ENCODE results near the gene LGMN.
"Not testable (repeated sequence)": the region's sequence is repeated elsewhere in the genome, so short reads cannot be mapped to it uniquely, and the experiment has no call there.

The LGMN gene

DNA sequence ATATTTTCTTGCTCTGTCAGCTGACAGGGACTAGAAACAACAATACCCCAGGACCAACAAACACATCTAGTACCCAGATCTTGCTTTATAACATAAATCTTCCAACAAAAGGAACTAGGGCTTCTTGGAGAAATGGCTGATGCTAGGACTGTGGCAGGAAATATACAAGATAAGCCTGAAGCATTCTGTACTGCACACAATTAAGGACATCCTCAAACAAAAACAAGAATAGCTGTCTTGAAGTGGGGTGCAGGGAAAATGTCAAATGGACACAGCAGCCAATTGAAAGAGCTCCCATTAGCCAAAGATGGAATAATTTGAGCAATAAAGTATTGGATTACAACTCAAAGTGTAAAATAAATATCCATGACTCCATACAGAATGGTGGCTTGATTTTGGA, 50.0 kb downstream of the LGMN start:
- no peak for DNase-seq (ENCODE audit: low read depth in 3 of 3)

DNA sequence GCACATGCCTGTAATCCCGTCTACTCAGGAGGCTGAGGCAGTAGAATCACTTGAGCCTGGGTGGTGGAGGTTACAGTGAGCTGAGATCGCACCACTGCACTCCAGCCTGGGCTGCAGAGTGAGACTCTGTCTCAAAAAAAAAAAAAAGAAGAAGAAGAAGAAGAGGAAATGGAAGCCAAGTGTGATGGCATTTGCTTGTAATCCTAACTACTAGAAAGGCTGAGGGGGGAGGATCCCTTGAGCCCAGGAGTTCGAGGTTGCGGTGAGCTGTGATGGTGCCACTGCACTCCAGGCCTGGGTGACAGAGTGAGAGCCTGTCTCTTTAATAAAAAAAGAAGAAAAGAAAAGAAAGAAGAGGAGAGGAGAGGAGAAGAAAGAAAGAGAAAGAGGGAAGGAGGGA, 52.1 kb downstream of the LGMN start:
- DNase-seq (ENCODE audit: low read depth in 3 of 3) = no peak

DNA sequence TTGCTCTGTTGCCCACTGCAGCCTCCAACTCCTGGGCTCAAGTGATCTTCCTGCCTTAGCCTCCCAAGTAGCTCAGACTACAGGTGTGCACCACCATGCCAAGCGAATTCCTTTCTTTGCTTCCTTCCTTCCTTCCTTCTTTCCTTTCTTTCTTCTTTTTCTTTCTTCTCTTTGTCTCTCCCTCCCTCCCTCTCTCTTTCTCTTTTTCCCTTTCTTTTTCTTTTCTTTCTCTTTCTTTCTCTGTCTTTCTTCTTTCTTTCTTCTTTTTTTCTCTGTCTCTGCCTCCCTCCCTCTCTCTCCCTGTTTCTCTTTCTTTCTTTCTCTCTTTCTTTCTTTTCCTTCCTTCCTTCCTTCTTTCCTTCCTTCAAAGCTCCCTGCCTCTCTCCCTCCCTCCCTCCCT, 52.9 kb downstream of the LGMN start:
- DNase-seq (ENCODE audit: low read depth in 3 of 3) = no peak

DNA sequence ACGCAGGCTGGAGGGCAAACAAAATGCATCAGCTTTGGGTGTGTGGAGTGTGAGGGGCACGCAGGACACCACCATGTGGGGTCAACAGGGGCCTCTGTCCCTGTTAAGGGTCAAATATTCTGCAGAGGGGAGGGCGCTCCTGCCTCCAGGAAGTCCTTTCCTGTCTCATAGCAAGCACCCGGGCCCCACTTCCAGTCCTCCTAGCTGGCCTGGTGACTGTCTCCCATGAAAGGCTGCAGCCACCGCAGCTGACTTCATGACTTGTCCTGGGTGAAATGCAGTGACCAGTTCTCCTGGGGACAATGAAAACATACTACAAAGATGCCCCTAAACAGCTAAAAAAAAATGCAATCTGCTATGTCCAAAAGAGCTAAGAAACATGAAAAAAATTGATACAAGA, 53.6 kb downstream of the LGMN start:
- DNase-seq (ENCODE audit: low read depth in 3 of 3) = no peak

DNA sequence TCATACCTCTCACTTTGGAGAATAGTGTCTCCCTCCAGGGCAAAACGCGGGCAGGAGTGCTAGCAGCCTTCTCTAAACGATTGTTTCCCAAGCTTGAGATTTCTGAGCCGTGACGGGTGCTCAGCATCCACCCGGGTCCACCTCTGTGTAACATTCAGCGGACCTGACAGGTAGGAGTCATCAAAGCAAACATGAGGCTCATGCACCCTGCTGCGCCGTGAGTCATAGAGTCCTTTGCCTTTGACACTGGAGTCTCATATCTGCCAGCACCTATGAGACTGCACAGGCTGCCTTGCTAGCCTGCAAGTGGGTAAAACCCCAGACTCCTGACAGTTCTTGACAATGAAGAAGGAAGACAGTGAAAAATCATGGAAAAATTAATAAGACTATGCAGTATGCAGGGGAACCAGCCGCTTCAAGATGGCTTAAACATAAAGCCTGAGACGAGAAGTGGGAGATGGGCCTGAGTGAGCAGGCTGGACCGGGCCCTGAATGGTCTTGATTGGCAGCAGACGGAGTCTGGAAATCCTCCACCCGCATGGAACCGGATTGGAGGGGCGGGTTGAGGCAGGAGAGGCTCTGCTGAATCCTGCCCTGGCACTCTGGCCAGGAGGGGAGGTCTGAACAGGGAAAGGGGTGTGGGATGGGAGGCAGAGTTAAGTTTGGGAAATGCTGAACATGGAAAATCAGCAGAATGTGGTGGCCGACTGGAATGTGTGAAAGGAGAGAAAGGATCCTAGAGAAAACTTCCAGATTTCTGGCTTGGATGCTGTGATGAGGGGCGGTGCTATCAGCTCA, 54.2 kb downstream of the LGMN start:
- no peak for DNase-seq (ENCODE audit: low read depth in 3 of 3)

DNA sequence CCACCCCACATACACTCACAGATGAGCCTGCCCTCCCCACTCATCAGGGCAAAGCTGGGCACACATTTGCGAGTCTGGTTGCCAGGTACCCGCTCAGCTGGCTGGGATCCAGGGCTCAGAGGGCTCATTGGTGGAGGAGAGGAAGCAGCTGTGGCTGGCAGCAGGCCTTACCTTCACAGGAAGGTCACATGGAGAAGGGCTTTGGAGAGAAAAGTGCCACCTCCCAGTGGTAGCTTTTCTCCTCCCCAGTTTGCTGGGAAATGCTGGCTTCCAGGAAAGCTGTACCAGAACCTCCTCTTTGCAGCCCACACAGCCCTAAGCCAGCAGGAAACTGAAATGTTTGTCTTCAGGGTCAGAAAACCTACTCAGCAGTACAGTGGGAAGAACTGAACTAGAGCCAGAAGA, 55.6 kb downstream of the LGMN start:
- DNase-seq (ENCODE audit: low read depth in 3 of 3) = no peak

DNA sequence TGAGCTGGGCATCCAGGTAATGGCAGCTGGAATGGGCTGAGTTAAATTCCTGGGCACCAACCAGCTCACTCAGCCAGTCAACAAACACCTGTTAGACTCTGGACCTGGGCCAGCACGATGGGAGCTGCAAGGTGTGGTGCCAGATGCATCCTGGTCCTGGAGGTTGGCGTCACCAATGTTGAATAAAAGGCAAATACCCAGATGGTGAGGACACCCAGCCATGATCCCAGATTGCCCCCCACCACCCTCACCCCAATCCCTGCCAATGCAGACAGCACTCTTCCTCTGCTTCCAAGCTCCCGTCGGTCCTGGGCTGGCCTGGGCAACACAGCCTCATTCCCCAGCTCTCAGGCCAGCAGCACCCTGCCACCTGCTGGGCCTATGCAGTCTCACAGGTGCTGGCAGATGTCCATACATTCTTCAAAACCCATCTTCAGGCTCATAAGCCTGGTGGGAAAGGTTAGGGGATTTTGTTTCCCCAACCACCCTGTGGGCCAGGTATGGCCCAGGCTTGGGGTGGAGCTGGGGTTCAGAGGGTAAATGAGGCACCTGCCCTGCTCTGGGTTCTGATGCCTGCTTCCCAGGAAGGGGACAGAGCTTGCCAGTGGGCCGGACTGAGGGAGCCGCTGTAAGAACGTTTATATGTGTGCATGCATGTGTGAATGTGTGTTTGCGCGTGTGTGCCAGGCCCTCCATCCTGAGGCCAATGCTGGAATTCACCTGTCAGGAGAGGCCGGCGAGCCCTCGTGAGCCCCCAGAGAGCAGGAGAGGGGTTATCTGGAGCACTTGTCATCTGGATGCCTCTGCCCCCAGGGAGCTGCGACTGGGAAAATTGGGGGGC, 58.0 kb downstream of the LGMN start:
- no peak for DNase-seq (ENCODE audit: low read depth in 3 of 3)

DNA sequence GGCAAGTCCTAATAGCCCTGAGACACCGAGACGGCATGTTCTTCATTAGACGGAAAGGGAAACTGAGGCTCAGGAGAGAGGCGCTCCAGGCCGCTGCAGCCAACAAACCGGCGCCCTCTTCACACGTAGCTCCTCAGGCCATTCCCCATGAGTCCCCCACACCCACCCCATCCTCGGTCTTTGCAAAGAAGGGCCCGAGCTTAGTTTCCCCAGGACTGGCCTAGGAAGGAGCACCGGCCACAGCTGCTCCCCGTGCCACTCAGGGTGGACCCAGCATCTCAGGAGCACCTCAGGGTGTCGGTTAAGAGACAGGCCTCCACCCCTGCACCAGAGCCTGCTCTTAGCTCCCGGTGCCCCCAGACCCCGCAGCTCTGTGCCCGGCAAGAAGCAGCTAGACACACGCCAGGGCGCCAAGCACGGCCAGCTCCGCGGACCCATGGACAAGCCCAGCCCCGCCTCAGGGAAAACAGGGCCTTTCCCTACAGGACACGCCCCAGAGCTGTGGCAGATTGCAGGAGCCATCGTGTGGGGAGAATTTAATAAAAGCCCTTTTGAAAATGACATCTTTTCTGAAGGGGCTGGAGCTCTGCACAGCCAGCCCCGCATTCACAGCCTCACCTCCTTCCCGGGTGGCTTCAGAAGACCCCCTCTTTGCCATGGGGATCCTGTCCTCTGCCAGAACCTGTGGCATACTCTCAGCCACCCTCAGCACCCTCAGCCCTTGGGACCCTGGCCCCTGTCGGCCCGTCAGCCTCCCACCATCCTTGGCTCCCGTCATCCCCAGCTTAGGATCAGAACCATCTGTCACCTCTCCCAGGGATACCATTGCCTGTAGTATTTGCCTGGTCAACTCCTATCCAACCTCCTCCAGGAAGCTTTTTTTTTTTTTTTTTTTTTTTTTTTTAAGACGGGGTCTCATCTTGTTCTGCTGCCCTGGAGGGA, 59.7 kb downstream of the LGMN start:
- DNase-seq (ENCODE audit: low read depth in 3 of 3) = no peak

DNA sequence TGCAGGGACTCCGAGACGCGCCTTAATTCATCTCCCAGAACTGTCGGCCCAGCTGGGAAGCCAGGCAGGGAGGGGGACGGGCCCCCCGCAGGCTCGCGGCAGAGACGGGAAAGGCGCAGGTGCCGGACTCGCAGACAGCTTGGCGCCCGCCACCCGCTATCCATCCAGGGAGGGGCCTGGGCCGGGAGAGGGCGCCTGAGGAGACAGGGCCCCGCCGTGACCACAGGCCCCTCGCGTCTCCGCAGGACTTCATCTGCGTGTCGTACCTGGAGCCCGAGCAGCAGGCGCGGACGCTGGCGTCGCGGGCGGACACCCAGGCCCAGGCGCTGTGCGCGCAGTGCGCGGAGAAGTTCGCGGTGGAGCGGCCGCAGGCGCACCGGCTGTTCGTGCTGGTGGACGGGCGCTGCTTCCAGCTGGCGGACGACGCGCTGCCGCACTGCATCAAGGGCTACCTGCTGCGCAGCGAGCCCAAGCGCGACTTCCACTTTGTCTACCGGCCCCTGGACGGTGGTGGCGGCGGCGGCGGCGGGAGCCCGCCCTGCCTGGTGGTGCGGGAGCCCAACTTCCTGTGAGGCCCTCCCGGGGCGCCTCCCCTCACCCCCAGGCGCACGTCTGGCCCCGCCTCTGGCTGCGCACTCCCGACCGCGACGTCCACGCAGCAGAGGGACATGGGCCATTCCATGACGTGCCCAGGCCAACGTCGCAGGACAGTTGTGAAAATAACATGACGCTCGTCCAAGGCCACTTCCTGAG, 60.6 kb downstream of the LGMN start:
- DNase-seq (ENCODE audit: low read depth in 3 of 3) = no peak

DNA sequence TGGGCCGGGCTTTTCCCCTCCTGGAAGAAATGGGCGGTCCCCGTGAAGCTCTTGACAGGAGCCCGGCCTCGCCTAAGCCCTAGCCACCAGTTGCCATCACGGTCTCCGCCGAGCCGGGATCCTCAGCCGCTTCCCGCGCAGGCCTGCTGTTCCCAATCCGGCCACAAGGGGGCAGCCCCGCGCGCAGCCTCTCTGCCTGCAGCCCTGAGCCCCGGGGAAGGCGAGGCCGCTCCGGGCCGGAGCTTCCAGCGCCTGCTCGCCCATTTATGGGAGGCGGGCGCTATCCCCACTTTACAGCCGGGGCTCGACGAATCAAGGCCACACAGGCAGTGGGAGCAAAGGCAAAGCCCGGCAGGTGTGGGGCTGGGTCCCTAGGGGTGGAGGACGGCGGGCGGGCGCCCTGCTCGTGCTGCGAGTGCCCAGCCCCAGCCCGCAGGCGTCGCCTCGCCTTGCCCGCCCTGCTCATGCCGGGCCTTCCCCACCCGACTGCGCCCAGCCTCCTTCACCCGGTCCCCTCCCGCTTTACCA, 61.5 kb downstream of the LGMN start:
- peak in 2 of 3 experiments; percentile 33 to 59 for DNase-seq (ENCODE audit: low read depth in 3 of 3)

DNA sequence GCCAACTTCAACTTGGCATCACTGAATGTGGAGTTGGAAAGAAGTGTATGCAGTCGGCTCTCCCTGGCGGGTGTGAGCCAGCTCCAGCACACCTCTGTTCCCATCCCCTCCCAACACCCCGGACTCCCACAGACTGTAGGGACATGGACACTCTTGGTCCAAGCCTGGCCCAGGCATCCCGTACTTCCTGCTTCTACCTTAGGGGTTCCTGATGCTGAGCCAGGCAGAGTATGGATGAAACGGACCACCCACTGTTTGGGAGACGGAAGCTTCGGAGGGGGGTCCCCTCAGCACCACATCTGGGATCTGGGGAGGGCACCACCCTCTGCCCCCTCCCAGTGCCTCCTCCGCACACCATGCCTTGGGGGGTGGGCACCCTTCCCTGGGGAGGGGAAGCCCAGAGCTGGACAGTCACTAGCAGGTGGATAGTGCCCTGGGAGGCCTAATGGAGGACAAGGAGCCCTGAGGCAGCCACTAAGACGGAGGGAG, 62.0 kb downstream of the LGMN start:
- no peak for DNase-seq (ENCODE audit: low read depth in 3 of 3)

DNA sequence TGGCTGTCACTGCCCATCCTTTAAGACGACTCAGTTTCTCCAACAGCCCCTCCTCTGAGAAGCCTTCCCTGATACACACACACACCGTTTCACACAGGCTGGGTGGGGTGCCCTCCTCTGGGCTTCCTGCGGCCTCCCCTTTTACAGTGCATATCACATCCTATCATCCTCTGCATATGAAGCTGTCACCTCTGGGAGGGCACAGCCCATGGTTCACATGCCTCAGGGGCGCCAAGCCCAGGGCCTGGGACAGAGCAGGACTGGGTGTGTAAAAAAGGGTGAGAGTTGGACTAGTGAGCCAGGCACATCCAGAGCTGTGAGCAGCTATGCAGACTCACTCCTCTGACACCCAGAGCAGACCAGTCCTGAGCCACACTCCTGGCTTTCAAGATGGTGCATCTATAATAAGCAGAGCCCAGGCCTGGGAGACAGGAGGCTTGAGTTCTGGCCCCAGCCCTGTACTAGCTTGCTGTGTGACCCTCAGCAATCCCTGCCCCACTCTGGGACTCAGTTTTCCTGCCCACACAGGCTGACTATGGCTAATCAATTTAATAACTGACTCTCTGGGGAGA, 62.6 kb downstream of the LGMN start:
- no peak for DNase-seq (ENCODE audit: low read depth in 3 of 3)

DNA sequence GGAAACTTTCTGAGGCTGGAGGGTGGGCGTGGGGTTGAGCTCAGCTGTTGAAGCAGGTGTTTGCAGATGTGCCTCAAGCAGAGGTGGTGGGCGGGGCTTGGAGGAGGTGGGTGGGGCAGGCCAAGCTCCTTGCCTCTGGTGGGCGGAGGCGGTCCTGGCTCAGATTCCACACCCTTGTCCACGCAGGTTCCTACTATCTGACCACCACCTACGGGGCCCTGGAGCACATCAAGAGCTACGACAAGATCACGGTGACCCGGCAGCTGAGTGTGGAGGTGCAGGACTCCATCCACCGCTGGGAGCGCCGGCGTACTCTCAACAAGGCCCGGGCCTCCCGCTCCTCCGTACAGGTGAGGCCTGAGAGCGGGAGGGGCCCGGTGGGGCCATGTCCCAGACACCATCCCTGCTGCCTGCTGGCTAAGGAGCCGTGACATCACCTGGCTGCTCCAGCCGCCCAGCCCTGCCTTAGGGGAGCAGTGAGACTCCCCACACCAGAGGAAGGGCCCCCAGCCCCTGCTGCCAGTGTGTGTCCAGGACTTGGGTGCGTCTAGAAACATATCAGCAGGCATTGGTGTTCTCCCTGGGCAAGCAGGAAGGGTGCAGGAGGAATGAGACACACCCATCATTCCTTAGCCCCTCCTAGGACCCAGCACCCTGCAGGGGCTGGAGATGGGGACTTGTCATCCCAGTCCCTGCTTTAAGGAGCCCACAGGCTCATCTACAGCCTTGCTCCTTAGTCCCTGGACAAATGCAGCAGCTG, 63.4 kb downstream of the LGMN start:
- DNase-seq (ENCODE audit: low read depth in 3 of 3) = no peak

DNA sequence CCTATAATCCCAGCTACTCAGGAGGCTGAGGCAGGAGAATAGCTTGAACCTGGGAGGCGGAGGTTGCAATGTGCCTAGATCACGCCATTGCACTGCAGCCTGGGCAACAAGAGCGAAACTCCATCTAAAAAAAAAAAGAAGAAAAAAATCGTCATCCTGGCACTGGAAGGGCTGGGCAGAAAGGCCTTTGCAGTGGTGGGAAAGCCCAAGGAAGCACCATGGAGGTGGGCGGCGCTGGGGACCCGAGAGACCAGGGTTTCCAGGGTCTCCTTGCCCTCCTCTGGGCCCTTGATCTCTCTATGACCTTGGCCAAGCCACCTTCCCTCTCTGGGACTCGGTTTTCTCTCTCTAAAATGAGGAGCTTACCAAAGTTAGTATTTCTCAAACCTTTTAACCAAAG, 65.4 kb downstream of the LGMN start:
- no peak for DNase-seq (ENCODE audit: low read depth in 3 of 3)

DNA sequence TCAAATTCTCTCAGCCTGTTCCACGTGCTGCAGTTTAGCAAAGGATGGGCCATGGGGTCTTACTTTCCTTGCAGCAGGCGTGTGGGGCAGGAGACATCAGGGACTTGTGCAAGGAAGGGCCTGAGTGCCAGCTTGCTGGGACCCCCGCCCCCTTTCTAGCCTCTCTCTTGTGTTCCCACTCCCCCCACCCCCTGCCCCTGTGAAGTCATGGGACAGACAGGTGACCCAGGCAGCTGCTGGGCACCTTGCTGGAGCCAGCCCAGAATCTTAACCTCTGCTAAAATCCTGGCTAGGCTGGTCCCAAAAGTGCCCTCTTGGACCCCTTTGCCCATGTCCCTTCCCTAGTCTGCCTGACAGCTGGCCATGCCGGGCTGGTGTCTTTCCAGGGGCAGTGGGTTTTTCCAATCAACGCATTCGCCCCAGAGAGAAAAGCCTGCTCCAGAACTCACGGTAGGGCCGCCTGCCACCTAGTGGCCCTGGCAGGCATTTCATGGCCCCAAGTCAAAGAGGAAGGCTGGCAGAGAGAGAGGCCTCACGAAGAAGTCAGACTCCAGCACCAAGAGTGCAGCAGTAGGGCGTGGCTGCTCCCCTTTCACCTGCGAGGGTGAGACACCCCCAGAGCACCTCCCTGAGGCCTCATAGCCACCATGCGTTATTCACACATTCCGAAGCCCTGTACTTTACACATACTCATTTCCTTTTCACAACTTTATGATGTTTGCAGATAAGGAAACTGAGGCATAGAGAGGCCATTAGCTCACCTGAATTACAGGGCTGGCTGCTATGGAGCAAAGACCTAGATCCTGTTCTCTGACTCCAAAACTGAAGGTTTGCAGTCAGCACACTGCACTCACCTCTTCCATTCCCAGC, 67.4 kb downstream of the LGMN start:
- DNase-seq (ENCODE audit: low read depth in 3 of 3) = peak; percentile 56 to 73 (median 62)

DNA sequence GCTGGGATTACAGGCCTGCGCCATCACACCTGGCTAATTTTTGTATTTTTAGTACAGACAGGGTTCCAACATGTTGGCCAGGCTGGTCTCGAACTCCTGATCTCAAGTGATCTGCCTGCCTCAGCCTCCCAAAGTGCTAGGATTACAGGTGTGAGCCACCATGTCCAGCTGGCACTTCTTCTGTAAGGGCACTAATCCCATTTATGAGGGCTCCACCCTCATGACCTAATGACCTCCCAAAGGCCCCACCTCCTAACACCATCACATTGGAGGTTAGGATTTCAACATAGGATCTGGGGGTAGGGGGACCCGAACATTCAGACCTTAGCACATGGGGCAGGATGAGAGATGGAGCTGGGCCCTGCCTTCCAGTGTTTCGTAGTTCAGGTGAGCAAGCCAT, 68.1 kb downstream of the LGMN start:
- DNase-seq (ENCODE audit: low read depth in 3 of 3) = not testable (repeated sequence)

DNA sequence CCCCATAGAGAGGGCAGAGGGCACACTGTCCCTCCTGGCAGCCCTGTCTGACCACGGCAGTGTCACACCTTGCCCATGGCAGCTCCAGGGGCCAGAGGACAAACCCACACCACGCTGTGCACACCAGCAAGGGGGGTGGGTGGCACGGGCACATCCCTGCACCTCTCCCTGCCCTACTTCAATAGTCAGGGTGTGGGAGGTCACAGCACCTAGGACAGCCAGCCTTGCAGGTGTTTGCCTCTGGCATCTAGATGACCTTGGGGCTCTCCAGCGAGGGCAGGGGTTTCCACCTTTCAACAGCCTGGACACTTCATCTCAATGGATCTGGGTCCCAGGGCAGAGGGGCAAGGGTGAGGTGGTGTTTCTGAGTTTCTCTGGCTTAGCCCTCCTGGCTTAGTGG, 69.2 kb downstream of the LGMN start:
- no peak for DNase-seq (ENCODE audit: low read depth in 3 of 3)

DNA sequence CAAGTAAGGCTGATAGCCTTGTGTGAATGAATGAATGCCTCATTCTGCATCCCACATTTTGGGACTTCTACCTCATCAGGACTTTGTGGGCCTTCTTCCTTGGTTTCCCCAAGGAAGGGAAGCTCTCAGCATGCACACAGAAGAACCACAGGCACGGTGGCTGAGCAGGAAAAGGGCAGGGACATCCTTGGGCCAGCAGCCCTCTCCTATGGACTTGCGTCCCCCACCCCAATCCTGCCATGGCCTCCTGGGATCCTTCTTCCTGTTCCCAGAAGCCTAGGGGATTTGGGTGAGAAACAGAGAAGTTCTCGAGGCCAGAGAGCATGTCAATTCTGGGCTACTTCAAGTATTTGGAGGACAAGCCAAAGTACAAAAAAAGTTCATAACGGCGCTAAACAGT, 69.7 kb downstream of the LGMN start:
- DNase-seq (ENCODE audit: low read depth in 3 of 3) = no peak

DNA sequence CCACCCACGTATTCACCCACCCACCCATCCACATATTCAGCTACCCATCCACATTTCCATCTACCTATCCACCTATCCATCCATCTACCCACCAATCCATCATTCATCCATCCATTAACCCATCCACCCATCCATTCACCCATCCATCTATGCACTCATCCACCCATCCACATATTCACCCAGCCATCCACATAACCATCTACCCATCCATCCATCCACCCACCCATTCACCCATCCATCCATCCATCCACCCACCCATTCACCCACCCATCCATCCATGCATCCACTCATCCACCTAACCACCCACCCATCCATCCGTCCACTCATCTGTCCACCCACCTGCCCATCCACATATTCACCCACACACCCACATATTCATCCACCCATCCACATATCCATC, 70.5 kb downstream of the LGMN start:
- DNase-seq (ENCODE audit: low read depth in 3 of 3) = no peak

All from stimulated activated CD4-positive, alpha-beta T cell treated with anti-CD3 and anti-CD28 coated beads, TNF-alpha, amount 100 ng/mL, for 24 hours (primary cell).